Kidney epithelial cell (primary cell): ENCODE data around the gene TBC1D4. TPM values are rescaled to one million over a fixed set of nuclear protein-coding genes. Genes with fewer than 3 reads are reported as not detected.

Experiments used
- DNase-seq: peaks from one replicate; pipeline ENCODE4 v3.0.0-alpha.2; 2010; ENCODE audit warnings: low read depth
- H3K27me3 ChIP-seq: 2 replicates; pipeline ENCODE4 v1.6.0; 2011; ENCODE audit warnings: low read length; ENCODE audit not compliant: control insufficient read depth, insufficient read depth
- H3K36me3 ChIP-seq: 2 replicates; pipeline ENCODE4 v1.5.1; 2011; ENCODE audit warnings: low read length; ENCODE audit not compliant: control insufficient read depth, insufficient read depth
- H3K4me3 ChIP-seq: 2 replicates; pipeline ENCODE4 v1.5.1; 2011; ENCODE audit warnings: low read depth, mild to moderate bottlenecking, control low read depth, low read length
- total RNA-seq: library from RNA; depleted of rRNA; stranded (reverse); fragments of >200 nt; gene quantifications from 2 replicates; pipeline ENCODE4 v1.2.3, GENCODE V29; 2015
- TF ChIP-seq, protein P1 (sequence below): IDR thresholded peaks from 2 replicates; pipeline ENCODE4 v1.5.1; 2011; ENCODE audit warnings: mild to moderate bottlenecking, moderate library complexity, low read length, control low read depth, inconsistent platforms; ENCODE audit not compliant: insufficient read depth, poor library complexity, severe bottlenecking

The TBC1D4 gene
- total RNA-seq, 1 donor from 2014 or later: 8.6 TPM

DNA sequence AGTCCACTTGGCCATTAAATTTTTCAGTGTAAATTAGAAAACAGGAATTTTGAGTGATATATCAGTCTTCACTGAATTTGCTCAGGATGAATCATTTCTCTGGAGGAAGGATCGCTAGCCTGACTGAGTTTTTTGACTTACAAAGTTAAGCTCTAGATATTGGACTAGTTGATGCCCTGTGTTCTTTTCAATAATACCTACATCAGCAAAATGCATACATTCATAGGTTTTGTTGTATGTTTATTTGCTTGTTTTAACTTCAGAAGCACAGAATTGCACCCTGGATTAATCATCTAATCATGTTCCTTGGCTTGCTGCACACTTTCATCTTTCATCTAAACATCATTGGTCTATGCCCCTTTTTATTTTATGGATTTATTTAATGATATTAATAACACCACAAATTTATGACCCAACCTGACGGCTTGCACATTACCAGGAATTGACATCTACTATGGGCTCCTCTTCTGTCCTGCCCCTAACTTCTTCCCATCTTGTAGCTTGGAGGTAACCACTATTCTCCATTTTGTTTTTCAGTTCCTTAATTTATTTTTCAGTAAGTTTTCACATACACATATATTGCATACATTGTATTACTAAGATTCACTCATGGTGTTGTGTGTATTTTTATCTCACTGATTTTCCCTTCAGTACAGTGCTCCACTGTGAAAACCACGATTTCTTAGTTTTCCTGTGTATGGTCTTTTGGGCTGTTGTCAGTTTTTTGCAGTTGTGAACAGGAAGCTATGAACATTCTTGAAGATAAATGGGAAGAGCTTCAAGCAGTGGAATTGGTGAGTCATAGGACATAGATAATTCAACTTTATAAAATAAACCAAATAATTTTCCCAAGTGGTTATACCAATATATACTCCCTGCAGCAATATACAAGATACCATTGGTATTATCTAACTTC is 32.4 kb upstream of the TBC1D4 start:
- no peaks in the 10 kb centered on the region for H3K36me3 ChIP-seq
- H3K27me3 ChIP-seq: no peaks in the 10 kb centered on the region
- H3K4me3 ChIP-seq: no peak overlapping the region
- TF ChIP-seq, protein P1, sequence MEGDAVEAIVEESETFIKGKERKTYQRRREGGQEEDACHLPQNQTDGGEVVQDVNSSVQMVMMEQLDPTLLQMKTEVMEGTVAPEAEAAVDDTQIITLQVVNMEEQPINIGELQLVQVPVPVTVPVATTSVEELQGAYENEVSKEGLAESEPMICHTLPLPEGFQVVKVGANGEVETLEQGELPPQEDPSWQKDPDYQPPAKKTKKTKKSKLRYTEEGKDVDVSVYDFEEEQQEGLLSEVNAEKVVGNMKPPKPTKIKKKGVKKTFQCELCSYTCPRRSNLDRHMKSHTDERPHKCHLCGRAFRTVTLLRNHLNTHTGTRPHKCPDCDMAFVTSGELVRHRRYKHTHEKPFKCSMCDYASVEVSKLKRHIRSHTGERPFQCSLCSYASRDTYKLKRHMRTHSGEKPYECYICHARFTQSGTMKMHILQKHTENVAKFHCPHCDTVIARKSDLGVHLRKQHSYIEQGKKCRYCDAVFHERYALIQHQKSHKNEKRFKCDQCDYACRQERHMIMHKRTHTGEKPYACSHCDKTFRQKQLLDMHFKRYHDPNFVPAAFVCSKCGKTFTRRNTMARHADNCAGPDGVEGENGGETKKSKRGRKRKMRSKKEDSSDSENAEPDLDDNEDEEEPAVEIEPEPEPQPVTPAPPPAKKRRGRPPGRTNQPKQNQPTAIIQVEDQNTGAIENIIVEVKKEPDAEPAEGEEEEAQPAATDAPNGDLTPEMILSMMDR: no peak
- no peak for DNase-seq

DNA sequence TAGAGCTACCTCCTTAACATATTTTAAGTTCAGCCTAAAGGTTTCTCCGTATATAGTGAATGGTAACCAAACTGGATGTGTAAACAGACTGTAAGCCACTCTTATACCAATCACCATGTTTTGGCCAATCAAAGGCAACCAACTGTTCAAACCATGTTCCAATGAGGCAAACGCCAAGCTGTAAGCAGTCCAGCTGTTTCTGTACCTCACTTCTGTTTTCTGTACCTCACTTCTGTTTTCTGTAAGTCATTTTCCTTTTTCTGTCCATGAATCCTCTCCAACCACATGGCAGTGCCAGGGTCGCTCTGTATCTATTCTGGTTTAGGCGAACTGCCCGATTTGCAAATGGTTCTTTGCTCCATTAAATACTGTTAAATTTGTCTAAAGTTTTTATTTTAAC is 31.3 kb upstream of the TBC1D4 start:
- Histone ChIP-seq H3K27me3 (no peaks in the 10 kb centered on the region), H3K4me3 (no peak overlapping the region), H3K36me3 (no peaks in the 10 kb centered on the region)
- no peak for DNase-seq
- TF ChIP-seq, protein P1: no peak

DNA sequence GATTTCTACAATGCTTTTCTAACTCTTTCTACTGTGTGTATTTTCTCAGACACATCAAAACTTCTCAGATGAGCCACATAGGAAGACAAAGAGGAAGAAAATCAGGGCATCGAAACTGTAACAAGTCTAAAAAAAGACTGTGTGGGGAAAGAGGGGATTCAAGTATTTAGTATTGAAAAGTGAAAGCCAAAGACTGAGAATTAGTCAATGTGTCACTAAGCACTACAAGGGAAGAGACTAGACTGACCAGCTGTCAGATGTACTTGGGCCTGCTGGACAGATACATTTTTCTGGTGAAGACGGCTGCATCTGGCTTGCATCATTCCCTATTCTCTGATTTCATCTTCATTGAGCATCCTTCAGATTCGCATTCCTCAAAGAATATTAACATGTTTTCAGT is 30.3 kb upstream of the TBC1D4 start:
- DNase-seq: no peak
- TF ChIP-seq, protein P1: no peak
- no peaks in the 10 kb centered on the region for H3K27me3 ChIP-seq
- no peak overlapping the region for H3K4me3 ChIP-seq
- H3K36me3 ChIP-seq: no peaks in the 10 kb centered on the region

DNA sequence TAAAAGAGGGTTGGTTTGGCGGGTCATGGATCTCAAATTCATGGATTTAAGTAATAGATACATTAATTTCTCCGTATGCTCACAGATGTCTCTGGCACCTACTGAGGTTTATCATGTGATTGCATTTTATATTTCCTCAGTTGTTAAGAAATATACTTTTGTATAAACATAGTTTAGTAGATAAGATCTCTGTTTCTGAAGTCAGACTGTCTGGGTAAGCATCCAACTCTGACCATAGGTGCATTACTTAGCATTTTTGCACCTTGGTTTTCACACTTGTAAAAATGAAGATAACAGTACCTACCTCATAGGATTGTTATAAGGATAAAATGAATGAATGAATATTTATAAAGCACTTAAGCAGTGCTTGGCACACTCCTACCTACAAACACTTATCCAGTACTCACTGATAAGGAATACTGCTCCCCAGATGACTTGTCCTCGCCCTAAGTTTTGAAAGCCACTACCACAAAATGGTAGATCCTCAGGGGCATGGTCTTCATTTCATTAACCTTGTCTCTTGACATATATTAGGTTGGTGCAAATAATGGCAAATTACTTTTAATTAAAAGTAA is 29.2 kb upstream of the TBC1D4 start:
- Histone ChIP-seq H3K4me3 (no peak overlapping the region), H3K36me3 (no peaks in the 10 kb centered on the region), H3K27me3 (no peaks in the 10 kb centered on the region)
- no peak for DNase-seq
- TF ChIP-seq, protein P1: no peak

DNA sequence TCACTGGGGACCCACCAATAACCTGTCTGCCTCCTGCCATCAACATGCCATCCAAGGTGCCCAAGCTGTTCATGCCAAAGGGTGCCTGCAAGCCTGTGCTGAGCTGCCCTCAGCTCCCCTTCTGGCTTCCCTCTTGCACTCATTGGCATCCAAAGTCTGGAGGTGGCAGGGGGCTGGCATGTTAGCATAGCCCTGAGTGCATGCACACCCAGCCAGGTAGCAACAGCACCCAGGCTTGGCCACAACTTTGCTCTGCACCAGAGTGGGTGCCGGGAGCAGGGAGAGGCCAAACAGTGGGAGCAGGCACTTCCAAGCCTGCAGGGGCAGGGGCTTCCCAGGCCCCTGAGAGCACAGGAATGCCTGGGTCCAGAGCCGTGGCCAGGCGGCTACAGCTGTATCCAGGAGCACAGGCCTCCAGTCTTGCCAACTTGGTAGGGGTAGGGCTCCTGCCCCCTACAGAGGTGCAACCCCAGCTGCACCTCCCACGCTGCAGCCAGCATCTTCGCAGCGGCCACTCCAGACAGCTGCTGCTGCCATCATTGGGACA is 26.1 kb upstream of the TBC1D4 start:
- no peaks in the 10 kb centered on the region for H3K36me3 ChIP-seq
- TF ChIP-seq, protein P1: no peak
- H3K27me3 ChIP-seq: no peaks in the 10 kb centered on the region
- H3K4me3 ChIP-seq: no peak overlapping the region
- no peak for DNase-seq
